GM19328 (cell line): Measurements from ENCODE around the gene DBI.
"Not testable (repeated sequence)": the region's sequence is repeated elsewhere in the genome, so short reads cannot be mapped to it uniquely, and the experiment has no call there.

ENCODE experiments used
- ATAC-seq: cut with Tn5 transposase; IDR thresholded peaks from one replicate; pipeline ENCODE4 v1.9.1; 2021; ENCODE audit warnings: mild to moderate bottlenecking, moderate library complexity; ENCODE audit not compliant: unreplicated experiment

Gene DBI

GRCh38 chr2:119393971-119394748, 27.4 kb downstream of the DBI start:
- no peak for ATAC-seq

GRCh38 chr2:119397196-119397595, 30.4 kb downstream of the DBI start:
- ATAC-seq: no peak

- ATAC-seq: no peak
Measured at GRCh38 chr2:119402106-119402505, 35.3 kb downstream of the DBI start.

GRCh38 chr2:119402645-119403560, 36.1 kb downstream of the DBI start:
- no peak for ATAC-seq

GRCh38 chr2:119403618-119404017, 36.8 kb downstream of the DBI start:
- not testable (repeated sequence) for ATAC-seq

- no peak for ATAC-seq
Measured at GRCh38 chr2:119405151-119405550, 38.4 kb downstream of the DBI start.

- ATAC-seq: no peak
Measured at GRCh38 chr2:119407430-119408220, 40.8 kb downstream of the DBI start.

GRCh38 chr2:119408221-119408619, 41.4 kb downstream of the DBI start:
- no peak for ATAC-seq

- ATAC-seq: no peak
Measured at GRCh38 chr2:119409506-119409905, 42.7 kb downstream of the DBI start.

GRCh38 chr2:119414894-119415293, 48.1 kb downstream of the DBI start:
- ATAC-seq: no peak

GRCh38 chr2:119415630-119416029, 48.9 kb downstream of the DBI start:
- ATAC-seq: no peak

- ATAC-seq: no peak
Measured at GRCh38 chr2:119416299-119416923, 49.6 kb downstream of the DBI start.

GRCh38 chr2:119417908-119418307, 51.1 kb downstream of the DBI start:
- ATAC-seq: no peak

GRCh38 chr2:119419065-119419464, 52.3 kb downstream of the DBI start:
- no peak for ATAC-seq

- ATAC-seq: no peak
Measured at GRCh38 chr2:119419803-119420508, 53.2 kb downstream of the DBI start.

- no peak for ATAC-seq
Measured at GRCh38 chr2:119421304-119421703, 54.5 kb downstream of the DBI start.

- no peak for ATAC-seq
Measured at GRCh38 chr2:119421741-119422140, 55.0 kb downstream of the DBI start.
